H1 (cell line): Measurements from ENCODE around the gene SLC46A3. TPM values are rescaled to one million over a fixed set of nuclear protein-coding genes. Genes with fewer than 3 reads are reported as not detected.

Experiments
- CTCF ChIA-PET: fragments of 300-600 bp; sonication (Branson Sonifier 250); formaldehyde crosslinking; loops from one replicate; lab custom pipeline; 2021; ENCODE audit not compliant: partially characterized antibody; lab: Charles Lee
- POLR2A ChIA-PET: fragments of 300-600 bp; sonication (Branson Sonifier 250); formaldehyde crosslinking; loops from one replicate; lab custom pipeline; 2021; ENCODE audit warnings: inconsistent platforms; ENCODE audit not compliant: partially characterized antibody; lab: Charles Lee
- DNase-seq, 2 experiments: peaks; one replicate each; pipeline versions ENCODE4 v3.0.0 to v3.0.0-alpha.2; 2010 to 2022; ENCODE audit warnings: low spot score in 2 of 2, low read depth in 1 of 2, mixed read lengths in 1 of 2
- FAIRE-seq: peaks from 2 replicates; lab custom pipeline; 2011; peaks lifted over from hg19 to GRCh38; lab: Jason Lieb, UNC
- H2AFZ ChIP-seq: 2 replicates; pipeline ENCODE4 v1.8.1; 2012; ENCODE audit warnings: low read length, inconsistent platforms
- H2AK5ac ChIP-seq: 2 replicates; pipeline ENCODE4 v1.6.1; 2013; ENCODE audit warnings: low read depth, low read length
- H2BK120ac ChIP-seq: replicated peaks from 2 replicates; pipeline ENCODE3; 2013; ENCODE audit warnings: low read depth, low read length, inconsistent platforms
- H2BK12ac ChIP-seq: 2 replicates; pipeline ENCODE4 v1.6.1; 2013; ENCODE audit warnings: low read depth, low read length
- H2BK15ac ChIP-seq: 2 replicates; pipeline ENCODE4 v1.6.1; 2013; ENCODE audit warnings: low read length
- H2BK20ac ChIP-seq: 2 replicates; pipeline ENCODE4 v1.6.1; 2013; ENCODE audit warnings: low read length
- H2BK5ac ChIP-seq: 2 replicates; pipeline ENCODE4 v1.6.1; 2013; ENCODE audit warnings: low read depth, low read length
- H3K14ac ChIP-seq: 2 replicates; pipeline ENCODE4 v1.6.1; 2013; ENCODE audit warnings: inconsistent platforms; ENCODE audit not compliant: insufficient read length
- H3K18ac ChIP-seq: 2 replicates; pipeline ENCODE4 v1.6.1; 2013; ENCODE audit warnings: low read length; ENCODE audit errors: extremely low read depth
- H3K23ac ChIP-seq: 2 replicates; pipeline ENCODE4 v1.6.1; 2013; ENCODE audit warnings: inconsistent platforms; ENCODE audit not compliant: insufficient read length
- H3K23me2 ChIP-seq: 2 replicates; pipeline ENCODE4 v1.6.1; 2013; ENCODE audit warnings: low read depth, low read length
- H3K27ac ChIP-seq: 2 replicates; pipeline ENCODE4 v1.6.1; 2011; ENCODE audit warnings: low read depth, low read length, inconsistent platforms
- H3K27me3 ChIP-seq, 4 experiments: replicated peaks in 1 of 4; 1 replicate in 1 of 4; 2 replicates in 3 of 4; pipeline versions ENCODE4 v1.6.1 to v1.8.1; 2011 to 2013; ENCODE audit warnings: low read length in 3 of 4, mild to moderate bottlenecking in 3 of 4, inconsistent platforms in 2 of 4, mixed read lengths in 2 of 4, moderate library complexity in 1 of 4; ENCODE audit not compliant: control insufficient read depth in 3 of 4, insufficient read depth in 3 of 4; ENCODE audit errors: extremely low read depth in 1 of 4
- H3K36me3 ChIP-seq, 4 experiments: 2 replicates each; pipeline versions ENCODE4 v1.6.1 to v1.8.1; 2011 to 2013; ENCODE audit warnings: mild to moderate bottlenecking in 4 of 4, low read length in 3 of 4, moderate library complexity in 2 of 4, control low read depth in 1 of 4, inconsistent platforms in 1 of 4; ENCODE audit not compliant: insufficient read depth in 4 of 4, control insufficient read depth in 2 of 4
- H3K4ac ChIP-seq: replicated peaks from 2 replicates; pipeline ENCODE3; 2013; ENCODE audit warnings: low read length, low read depth, mixed read lengths, inconsistent platforms; ENCODE audit not compliant: insufficient read length
- H3K4me1 ChIP-seq, 4 experiments: replicated peaks in 1 of 4; 1 replicate in 1 of 4; 2 replicates in 3 of 4; pipeline versions ENCODE4 v1.6.1 to v1.8.1; 2011 to 2013; ENCODE audit warnings: low read length in 3 of 4, inconsistent platforms in 2 of 4, mixed read lengths in 1 of 4; ENCODE audit not compliant: insufficient read depth in 4 of 4, control insufficient read depth in 3 of 4
- H3K4me2 ChIP-seq, 2 experiments: 2 replicates each; pipeline versions ENCODE4 v1.6.1 to v1.8.1; 2011 to 2013; ENCODE audit warnings: low read depth in 2 of 2, low read length in 2 of 2, control low read depth in 1 of 2, inconsistent platforms in 1 of 2, mild to moderate bottlenecking in 1 of 2; ENCODE audit not compliant: insufficient read depth in 1 of 2
- H3K4me3 ChIP-seq, 4 experiments: fragments of 200-600, 300-600 bp in 1 of 4; sonication (generic), shearing (Covaris generic), sonication (Bioruptor Twin) in 1 of 4; 2 replicates each; pipeline versions ENCODE4 v1.5.1 to v1.8.1; 2011 to 2016; ENCODE audit warnings: low read length in 4 of 4, low read depth in 3 of 4, control low read depth in 2 of 4, inconsistent platforms in 2 of 4, mild to moderate bottlenecking in 2 of 4, mixed read lengths in 1 of 4, moderate library complexity in 1 of 4; ENCODE audit not compliant: insufficient read depth in 2 of 4; ENCODE audit errors: extremely low read depth in 1 of 4
- H3K56ac ChIP-seq: replicated peaks from 2 replicates; pipeline ENCODE3; 2013; ENCODE audit warnings: low read depth, mild to moderate bottlenecking, mixed read lengths, low read length, inconsistent platforms; ENCODE audit not compliant: insufficient read length
- H3K79me1 ChIP-seq: 2 replicates; pipeline ENCODE4 v1.6.1; 2013; ENCODE audit warnings: low read depth, low read length, control low read depth
- H3K79me2 ChIP-seq, 2 experiments: 2 replicates each; pipeline versions ENCODE4 v1.6.1 to v1.8.1; 2012 to 2013; ENCODE audit warnings: low read length in 2 of 2, mild to moderate bottlenecking in 2 of 2, inconsistent platforms in 1 of 2; ENCODE audit not compliant: insufficient read depth in 2 of 2, control insufficient read depth in 1 of 2
- H3K9ac ChIP-seq, 4 experiments: replicated peaks in 1 of 4; 1 replicate in 1 of 4; 2 replicates in 3 of 4; pipeline versions ENCODE4 v1.6.1 to v1.8.1; 2011 to 2013; ENCODE audit warnings: low read depth in 3 of 4, low read length in 3 of 4, control low read depth in 2 of 4, mild to moderate bottlenecking in 2 of 4, moderate library complexity in 2 of 4, inconsistent platforms in 1 of 4; ENCODE audit errors: extremely low read depth in 1 of 4
- H3K9me3 ChIP-seq, 2 experiments: 2 replicates each; pipeline versions ENCODE4 v1.6.1 to v1.8.1; 2012 to 2013; ENCODE audit warnings: mild to moderate bottlenecking in 2 of 2, moderate library complexity in 2 of 2, control low read depth in 1 of 2, inconsistent platforms in 1 of 2, low read depth in 1 of 2, low read length in 1 of 2, mixed read lengths in 1 of 2; ENCODE audit not compliant: insufficient read depth in 2 of 2
- H4K20me1 ChIP-seq, 2 experiments: replicated peaks in 1 of 2; 2 replicates each; pipeline versions ENCODE3 to v1.8.1; 2011 to 2013; ENCODE audit warnings: inconsistent platforms in 2 of 2, low read length in 2 of 2, mild to moderate bottlenecking in 1 of 2; ENCODE audit not compliant: insufficient read depth in 2 of 2, control insufficient read depth in 1 of 2
- H4K5ac ChIP-seq: 2 replicates; pipeline ENCODE4 v1.6.1; 2013; ENCODE audit warnings: low read length, low read depth, mixed read lengths, inconsistent platforms; ENCODE audit not compliant: insufficient read length
- H4K8ac ChIP-seq: 2 replicates; pipeline ENCODE4 v1.8.0; 2013; ENCODE audit warnings: mild to moderate bottlenecking, moderate library complexity, low read length, inconsistent platforms; ENCODE audit not compliant: insufficient read depth; ENCODE audit errors: extremely low read depth
- H4K91ac ChIP-seq: replicated peaks from 2 replicates; pipeline ENCODE3; 2013; ENCODE audit warnings: low read length, mixed read lengths, inconsistent platforms; ENCODE audit not compliant: insufficient read length
- CBX8 ChIP-seq: fragments of 300-800, 300-1000 bp; sonication (generic); IDR thresholded peaks from 2 replicates; pipeline ENCODE4 v1.7.1; 2016; ENCODE audit warnings: low read depth, low read length, borderline replicate concordance
- POU5F1 ChIP-seq: IDR thresholded peaks from 2 replicates; pipeline ENCODE4 v1.6.1; 2011; ENCODE audit warnings: low read depth, mild to moderate bottlenecking, low read length, moderate library complexity
- SP1 ChIP-seq: IDR thresholded peaks from 2 replicates; pipeline ENCODE4 v1.6.1; 2011; ENCODE audit warnings: low read depth, low read length
- SUZ12 ChIP-seq: fragments of 200-600 bp; sonication (generic); IDR thresholded peaks from 2 replicates; pipeline ENCODE4 v1.6.1; 2012; ENCODE audit warnings: mild to moderate bottlenecking, inconsistent platforms, low read length, moderate library complexity, mixed read lengths
- TAF1 ChIP-seq: IDR thresholded peaks from 2 replicates; pipeline ENCODE4 v1.6.1; 2011; ENCODE audit warnings: mild to moderate bottlenecking, low read depth, low read length
- TEAD4 ChIP-seq: IDR thresholded peaks from 2 replicates; pipeline ENCODE4 v1.6.1; 2012; ENCODE audit warnings: low read depth, low read length, inconsistent platforms, mixed read lengths
- YY1 ChIP-seq: IDR thresholded peaks from 2 replicates; pipeline ENCODE4 v1.6.1; 2011; ENCODE audit warnings: low read depth, mild to moderate bottlenecking, low read length
- WGBS, 2 experiments: shearing (Covaris generic) in 1 of 2; methylation state at CpG; one replicate each; pipeline versions ENCODE4 v1.1.6 to v1.1.7; 2013 to 2015; ENCODE audit warnings: low lambda C conversion rate in 2 of 2, mixed read lengths in 2 of 2, inconsistent platforms in 1 of 2, low coverage in 1 of 2, missing lambda C conversion rate in 1 of 2; ENCODE audit not compliant: insufficient replicate concordance in 2 of 2, insufficient coverage in 1 of 2, insufficient read length in 1 of 2; ENCODE audit errors: extremely low coverage in 1 of 2, missing lambda C conversion rate in 1 of 2; 5-methylcytosine and 5-hydroxymethylcytosine counted together
- polyA plus RNA-seq, 7 experiments: library from polyadenylated mRNA; depleted of rRNA in 3 of 7; stranded (reverse) in 5 of 7; unstranded in 2 of 7; fragments of >200 nt in 5 of 7; fragments of 200-250 nt in 2 of 7; gene quantifications; 1 replicate in 5 of 7; 2 replicates in 1 of 7; 4 replicates in 1 of 7; pipeline versions ENCODE4 v1.2.1 to v1.2.3, GENCODE V29; 2011 to 2013; ENCODE audit warnings: missing spikeins in 2 of 7, mixed read lengths in 2 of 7
- total RNA-seq: library from RNA; stranded (reverse); fragmentation: NEBNext Ultra II Directional; extraction: Animal tissue kit (Norgen Biotek cat#: 25700); gene quantifications from 2 replicates; pipeline ENCODE4 v1.2.1, GENCODE V29; 2021
- TF ChIP-seq, protein P1 (sequence below): IDR thresholded peaks from 2 replicates; pipeline ENCODE4 v1.6.1; 2011; ENCODE audit warnings: low read depth, mild to moderate bottlenecking, low read length; ENCODE audit not compliant: insufficient read depth

SLC46A3 gene
- total and polyA plus RNA-seq, 2 of the 8 experiments (the other 6 are each of a cell fraction or from before 2014, with no cell fraction given): 0.39 to 0.67 TPM

DNA sequence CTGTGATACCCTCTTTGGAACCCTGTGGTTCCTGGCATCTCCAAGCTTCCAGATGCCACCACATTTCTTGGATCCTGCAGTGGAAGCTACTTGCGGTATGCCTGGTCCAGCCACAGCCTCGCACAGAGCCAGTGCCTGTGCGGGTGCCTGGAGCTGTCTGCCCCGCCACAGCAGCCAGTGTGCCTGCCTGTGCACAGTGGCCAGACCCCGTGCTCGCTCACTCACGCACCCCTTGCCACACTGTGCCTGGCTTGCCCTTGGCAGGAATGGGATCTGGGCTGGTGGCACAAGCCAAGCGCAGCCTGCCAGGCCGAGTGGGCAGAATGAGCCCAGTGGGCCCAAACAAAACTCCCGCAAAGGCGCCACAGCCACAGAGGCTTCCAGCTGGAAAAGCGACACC lies 33.7 kb downstream of the SLC46A3 start:
- TF ChIP-seq SUZ12: no peak
- TF ChIP-seq YY1: no peak
- TF ChIP-seq SP1: no peak
- TF ChIP-seq CBX8: no peak
- TF ChIP-seq, protein P1, sequence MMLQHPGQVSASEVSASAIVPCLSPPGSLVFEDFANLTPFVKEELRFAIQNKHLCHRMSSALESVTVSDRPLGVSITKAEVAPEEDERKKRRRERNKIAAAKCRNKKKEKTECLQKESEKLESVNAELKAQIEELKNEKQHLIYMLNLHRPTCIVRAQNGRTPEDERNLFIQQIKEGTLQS: no peak
- TF ChIP-seq TEAD4: no peak
- no peak for TF ChIP-seq POU5F1
- no peak for TF ChIP-seq TAF1

More for the DNA sequence above, 33.7 kb downstream of the SLC46A3 start:
- Histone ChIP-seq H2BK15ac (no peak overlapping the region), H2AK5ac (no peak overlapping the region), H3K9ac (no peak overlapping the region), H2AFZ (peak overlapping the region; percentile 45; the same call in 1 of the 2 replicates), H3K79me2 (no peaks in the 10 kb centered on the region), H2BK120ac (no peak overlapping the region), H3K27ac (no peak overlapping the region), H3K9me3 (0 out of 4 replicates have a peak, but pooled peaks cover 0 to 2% of the 10 kb centered on the region in 2 experiments), H3K79me1 (no peaks in the 10 kb centered on the region), H2BK20ac (no peak overlapping the region), H3K14ac (no peak overlapping the region), H3K18ac (no peak overlapping the region; the same call in 1 of the 2 replicates), H3K4me1 (peaks cover 4 to 10% (median 5%) of the 10 kb centered on the region in 4 experiments; a peak in 5 of 7 replicates), H3K4me3 (no peak overlapping the region), H3K23ac (no peak overlapping the region), H3K27me3 (no peaks in the 10 kb centered on the region), H4K5ac (no peak overlapping the region), H4K91ac (no peak overlapping the region), H3K4me2 (peak overlapping the region in 1 of 2 experiments; percentile 15; a peak in 1 of 4 replicates), H3K36me3 (no peaks in the 10 kb centered on the region), H2BK12ac (no peak overlapping the region; the same call in 1 of the 2 replicates), H4K20me1 (no peaks in the 10 kb centered on the region), H3K56ac (no peak overlapping the region), H3K4ac (no peak overlapping the region), H2BK5ac (no peak overlapping the region), H4K8ac (no peak overlapping the region), H3K23me2 (no peaks in the 10 kb centered on the region)
- ChIA-PET CTCF (interaction anchor here (0.7 to 1.5 kb wide), 5 partner anchors 9 to 112 kb away, joined by 3 to 5 read pairs (median 3); no protein-coding TSS in a partner anchor), POLR2A (interaction anchor here (0.8 to 1.0 kb wide), 2 partner anchors 9 to 15 kb away, joined by 3 read pairs; no protein-coding TSS in a partner anchor)
- WGBS, 2 experiments: 92% methylated on average over 12 of the region's 12 CpGs; no CpG with 5 or more reads in 1 of the 2 experiments
- DNase-seq: no peak
- no peak for FAIRE-seq
